Testis (tissue), 3 donors: ENCODE results near the gene UGDH. TPM values are rescaled to one million over a fixed set of nuclear protein-coding genes. Genes with fewer than 3 reads are reported as not detected.

ENCODE experiments used
- DNase-seq: peaks from one replicate; pipeline ENCODE4 v3.0.0-alpha.2; 2019
- H3K27ac ChIP-seq, 2 donors: fragments of 200-600 bp; sonication (generic); one replicate each; pipeline ENCODE4 v1.5.1; 2019
- H3K27me3 ChIP-seq: fragments of 200-600 bp; sonication (generic); one replicate; pipeline ENCODE4 v1.5.1; 2019
- H3K36me3 ChIP-seq: fragments of 200-600 bp; sonication (generic); one replicate; pipeline ENCODE4 v1.5.1; 2017; ENCODE audit warnings: low read depth; ENCODE audit errors: missing control alignments
- H3K4me1 ChIP-seq: fragments of 200-600 bp; sonication (generic); one replicate; pipeline ENCODE4 v1.5.1; 2019
- H3K4me3 ChIP-seq, 2 donors: fragments of 200-600 bp; sonication (generic); one replicate each; pipeline ENCODE4 v1.5.1; 2017 to 2019
- H3K9me3 ChIP-seq: fragments of 200-600 bp; sonication (generic); one replicate; pipeline ENCODE4 v1.5.1; 2017
- POLR2A ChIP-seq: fragments of 450-650 bp; IDR thresholded peaks from one replicate; pipeline ENCODE4 v1.6.1; 2017; ENCODE audit warnings: antibody characterized with exemption, mild to moderate bottlenecking, moderate library complexity
- WGBS, 2 donors: methylation state at CpG; one replicate each; pipeline ENCODE4 v1.1.5; 2018; 5-methylcytosine and 5-hydroxymethylcytosine counted together
- intact Hi-C: fragments of 100-400 bp; cut with DNase I; formaldehyde crosslinking; loops from one replicate; pipeline ENCODE4 v1.15.1; 2023; ENCODE audit warnings: low total_unique reads
- polyA plus RNA-seq: library from polyadenylated mRNA; stranded (reverse); fragments of 350-450 nt; fragmentation: Illumina TruSeq; extraction: RNeasy Lipid Tissue Mini Kit (QIAGEN cat#74804); gene quantifications from one replicate; pipeline ENCODE4 v1.2.3, GENCODE V29; 2014; ENCODE audit warnings: low read depth, low replicate concordance; ENCODE audit not compliant: insufficient read depth
- total RNA-seq, 2 donors: library from RNA; depleted of rRNA; stranded (reverse); fragments of >200 nt; gene quantifications; one replicate each; pipeline ENCODE4 v1.2.3, GENCODE V29; 2016
- TF ChIP-seq, protein P1 (sequence below), 3 experiments: fragments of 450-650 bp in 2 of 3; fragments of 200-600 bp in 1 of 3; sonication (generic) in 1 of 3; IDR thresholded peaks; one replicate each; pipeline ENCODE4 v1.5.1; 2016 to 2019; ENCODE audit warnings: antibody characterized with exemption in 3 of 3, mild to moderate bottlenecking in 2 of 3, moderate library complexity in 1 of 3

Gene UGDH
- total and polyA plus RNA-seq, 3 donors from 2014 or later, result 8.1 to 21.4 (median 11.3) TPM

DNA sequence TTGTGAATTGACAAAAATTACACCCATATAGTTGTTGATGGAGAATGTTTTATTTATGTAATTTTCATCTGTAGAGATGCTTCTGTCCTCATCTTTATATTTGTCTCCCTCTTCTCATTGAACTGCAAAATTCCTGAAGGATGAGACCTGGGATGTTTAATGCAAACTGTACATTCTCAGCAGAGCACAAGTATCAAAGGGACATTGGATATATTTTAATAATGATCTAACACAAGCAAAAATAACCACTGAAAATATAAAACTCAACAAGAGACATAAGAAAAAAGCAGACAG is 28.6 kb downstream of the UGDH start:
- H3K27me3 ChIP-seq, result no peaks in the 10 kb centered on the region
- no peaks in the 10 kb centered on the region for H3K36me3 ChIP-seq
- no peaks in the 10 kb centered on the region for H3K4me1 ChIP-seq
- H3K27ac ChIP-seq, result no peak overlapping the region
- H3K4me3 ChIP-seq, result no peak overlapping the region
- DNase-seq, result no peak
- no peaks in the 10 kb centered on the region for H3K9me3 ChIP-seq
- intact Hi-C loops, result no loop called here
- no peak for TF ChIP-seq POLR2A
- TF ChIP-seq, protein P1, sequence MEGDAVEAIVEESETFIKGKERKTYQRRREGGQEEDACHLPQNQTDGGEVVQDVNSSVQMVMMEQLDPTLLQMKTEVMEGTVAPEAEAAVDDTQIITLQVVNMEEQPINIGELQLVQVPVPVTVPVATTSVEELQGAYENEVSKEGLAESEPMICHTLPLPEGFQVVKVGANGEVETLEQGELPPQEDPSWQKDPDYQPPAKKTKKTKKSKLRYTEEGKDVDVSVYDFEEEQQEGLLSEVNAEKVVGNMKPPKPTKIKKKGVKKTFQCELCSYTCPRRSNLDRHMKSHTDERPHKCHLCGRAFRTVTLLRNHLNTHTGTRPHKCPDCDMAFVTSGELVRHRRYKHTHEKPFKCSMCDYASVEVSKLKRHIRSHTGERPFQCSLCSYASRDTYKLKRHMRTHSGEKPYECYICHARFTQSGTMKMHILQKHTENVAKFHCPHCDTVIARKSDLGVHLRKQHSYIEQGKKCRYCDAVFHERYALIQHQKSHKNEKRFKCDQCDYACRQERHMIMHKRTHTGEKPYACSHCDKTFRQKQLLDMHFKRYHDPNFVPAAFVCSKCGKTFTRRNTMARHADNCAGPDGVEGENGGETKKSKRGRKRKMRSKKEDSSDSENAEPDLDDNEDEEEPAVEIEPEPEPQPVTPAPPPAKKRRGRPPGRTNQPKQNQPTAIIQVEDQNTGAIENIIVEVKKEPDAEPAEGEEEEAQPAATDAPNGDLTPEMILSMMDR (IDR thresholded peaks at IDR 0.05), result no peak

DNA sequence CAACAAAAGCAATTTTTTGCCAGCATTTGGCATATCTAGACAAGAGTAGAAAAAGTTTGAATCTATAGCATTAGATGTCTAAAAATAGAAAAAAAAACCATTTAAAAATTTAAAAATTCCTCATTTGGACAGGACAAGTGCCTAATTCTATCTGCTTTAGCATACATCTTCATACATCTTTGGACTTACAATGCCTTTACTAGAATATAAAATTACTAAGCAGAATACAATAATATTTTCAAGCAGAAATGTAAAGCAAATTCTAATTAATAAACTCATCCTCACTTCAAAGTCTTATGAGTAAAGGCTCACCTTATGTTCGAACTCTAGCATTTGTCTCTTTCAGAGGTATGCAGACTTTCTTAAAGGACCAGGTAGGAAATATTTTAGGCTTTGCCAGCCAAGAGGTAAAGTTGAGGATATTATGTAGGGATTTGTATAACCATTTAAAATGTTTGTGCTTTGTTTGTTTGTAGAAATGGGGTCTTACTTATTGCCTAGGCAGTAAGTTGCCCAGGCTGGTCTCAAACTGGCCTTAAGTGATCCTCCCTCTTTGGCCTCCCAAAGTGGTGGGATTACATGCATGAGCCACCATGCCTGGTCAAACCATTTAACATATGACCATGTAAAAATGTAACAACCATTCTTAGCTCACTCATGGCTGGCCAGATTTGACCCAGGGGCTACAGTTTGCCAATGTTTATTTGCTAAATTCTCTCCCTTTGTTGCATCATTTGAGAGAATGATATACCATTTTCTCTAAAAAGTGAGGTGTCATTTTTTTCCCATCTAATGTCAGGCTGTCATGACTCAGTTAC is 29.1 kb downstream of the UGDH start:
- intact Hi-C loops, result no loop called here
- Histone ChIP-seq H3K9me3 (no peaks in the 10 kb centered on the region), H3K4me1 (no peaks in the 10 kb centered on the region), H3K27ac (no peak overlapping the region), H3K27me3 (no peaks in the 10 kb centered on the region), H3K4me3 (no peak overlapping the region), H3K36me3 (no peaks in the 10 kb centered on the region)
- DNase-seq, result no peak
- 83% methylated on average over 1 of the region's 1 CpG for WGBS, 2 donors
- TF ChIP-seq, protein P1 (IDR thresholded peaks at IDR 0.05), result no peak
- TF ChIP-seq POLR2A, result no peak

DNA sequence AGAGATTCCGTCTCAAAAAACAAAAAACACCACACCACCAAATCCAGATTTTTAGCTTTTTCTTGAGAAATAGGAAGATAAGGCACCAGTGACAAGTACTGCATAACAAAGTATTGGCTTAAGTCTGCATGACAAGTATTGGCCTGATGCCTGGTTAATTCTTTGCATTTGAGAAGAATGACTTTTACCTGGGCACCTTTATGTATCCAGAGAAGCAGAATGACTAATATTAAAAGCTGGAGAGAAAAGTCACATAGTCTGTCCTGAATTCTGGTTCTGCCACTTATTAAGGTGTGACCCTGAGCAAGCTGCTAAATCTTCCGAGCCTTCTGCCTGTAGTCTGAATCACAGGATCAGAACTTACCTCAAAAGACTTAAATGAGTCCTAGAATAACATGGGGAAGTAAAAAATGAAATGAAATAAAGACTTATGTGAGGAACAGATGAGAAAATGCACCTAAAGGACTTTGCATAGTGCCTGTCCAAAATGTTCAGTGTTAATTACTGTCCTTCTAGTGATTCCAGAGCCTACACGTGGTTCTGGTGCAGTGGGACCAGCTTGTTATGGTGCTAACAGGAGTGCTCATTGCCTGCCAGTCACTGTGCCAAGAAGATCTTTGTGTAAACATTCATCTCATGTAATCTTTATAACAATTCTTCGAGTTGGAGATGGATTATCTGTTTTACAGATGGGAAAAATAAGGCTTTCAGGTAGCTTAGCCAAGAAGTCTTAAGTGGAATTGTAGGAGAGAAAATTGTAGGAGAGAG is 31.6 kb downstream of the UGDH start:
- no peak overlapping the region for H3K27ac ChIP-seq
- no peaks in the 10 kb centered on the region for H3K4me1 ChIP-seq
- H3K36me3 ChIP-seq, result no peaks in the 10 kb centered on the region
- DNase-seq, result no peak
- intact Hi-C loops, result no loop called here
- no peaks in the 10 kb centered on the region for H3K9me3 ChIP-seq
- no peaks in the 10 kb centered on the region for H3K27me3 ChIP-seq
- TF ChIP-seq, protein P1 (IDR thresholded peaks at IDR 0.05), result no peak
- 75 to 77% methylated on average over 4 of the region's 4 CpGs for WGBS, 2 donors
- no peak overlapping the region for H3K4me3 ChIP-seq

DNA sequence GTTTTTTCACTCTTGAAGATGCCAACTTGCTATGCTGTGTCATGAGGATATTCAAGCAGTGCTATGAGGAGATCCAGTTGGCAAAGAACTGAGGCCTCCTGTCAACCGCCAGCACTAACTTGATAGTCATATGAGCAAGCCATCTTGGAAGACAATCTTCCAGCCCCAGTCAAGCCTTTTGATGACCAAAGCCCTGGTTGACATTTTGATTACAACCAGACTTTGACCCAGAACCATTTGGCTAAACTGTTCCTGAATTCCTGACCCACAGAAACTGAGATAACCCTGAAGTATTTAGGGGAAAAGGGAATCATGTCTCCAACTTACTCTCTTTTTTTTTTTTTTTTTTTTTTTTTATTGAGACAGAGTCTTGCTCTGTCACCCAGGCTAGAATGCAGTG is 32.9 kb downstream of the UGDH start:
- Histone ChIP-seq H3K27me3 (no peaks in the 10 kb centered on the region), H3K36me3 (no peaks in the 10 kb centered on the region), H3K27ac (no peak overlapping the region), H3K4me1 (no peaks in the 10 kb centered on the region), H3K9me3 (no peaks in the 10 kb centered on the region), H3K4me3 (no peak overlapping the region)
- intact Hi-C loops, result no loop called here
- DNase-seq, result no peak
- WGBS, 2 donors, result 91 to 93% methylated on average over 1 of the region's 1 CpG
- TF ChIP-seq, protein P1 (IDR thresholded peaks at IDR 0.05), result no peak
- no peak for TF ChIP-seq POLR2A

DNA sequence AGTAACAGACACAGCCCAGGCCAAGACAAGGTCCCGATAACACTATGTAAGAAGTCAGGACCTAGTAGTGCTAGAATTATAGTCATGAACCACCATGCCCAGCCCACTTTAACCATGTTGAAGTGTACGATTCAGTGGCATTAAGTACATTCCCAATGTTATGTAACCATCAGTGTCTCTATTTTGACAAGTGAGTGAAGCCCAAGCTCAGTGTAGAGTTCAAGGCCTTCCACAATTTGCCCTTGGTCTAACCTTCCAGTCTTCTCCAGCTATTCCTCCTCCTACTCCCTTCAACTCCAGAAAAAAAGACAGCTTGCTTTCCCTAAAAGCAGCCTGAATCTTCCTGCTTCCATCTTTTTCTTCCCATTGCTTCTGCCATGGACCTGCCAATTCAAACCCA is 36.9 kb downstream of the UGDH start:
- H3K27ac ChIP-seq, result no peak overlapping the region
- no peaks in the 10 kb centered on the region for H3K9me3 ChIP-seq
- WGBS, 2 donors, result 89 to 94% methylated on average over 2 of the region's 2 CpGs
- no peaks in the 10 kb centered on the region for H3K4me1 ChIP-seq
- TF ChIP-seq, protein P1 (IDR thresholded peaks at IDR 0.05), result no peak
- no peak for TF ChIP-seq POLR2A
- H3K36me3 ChIP-seq, result no peaks in the 10 kb centered on the region
- no peaks in the 10 kb centered on the region for H3K27me3 ChIP-seq
- intact Hi-C loops, result no loop called here
- no peak overlapping the region for H3K4me3 ChIP-seq
- no peak for DNase-seq
